Measurements from ENCODE around the gene VAC14.

DNA sequence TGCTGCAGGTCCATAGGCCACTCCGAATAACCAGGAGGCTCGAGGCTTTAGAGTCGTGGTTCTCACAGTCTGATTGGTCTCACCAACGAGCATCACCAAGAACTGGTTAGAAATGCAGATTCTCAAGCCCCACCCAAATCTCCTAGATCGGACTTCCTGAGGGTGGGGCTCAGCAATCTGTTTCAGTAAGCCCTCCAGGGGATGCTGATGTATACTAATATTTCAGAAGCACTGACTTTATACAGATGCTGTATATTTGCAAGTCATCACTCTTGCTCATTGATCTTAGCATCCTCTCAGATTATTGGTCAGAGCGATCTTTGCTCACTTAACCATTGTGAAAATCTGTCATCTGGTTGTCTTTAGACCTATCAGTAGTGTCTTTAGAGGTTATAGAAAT is 4.4 kb upstream of the VAC14 start:
- TF ChIP-seq, protein P1, sequence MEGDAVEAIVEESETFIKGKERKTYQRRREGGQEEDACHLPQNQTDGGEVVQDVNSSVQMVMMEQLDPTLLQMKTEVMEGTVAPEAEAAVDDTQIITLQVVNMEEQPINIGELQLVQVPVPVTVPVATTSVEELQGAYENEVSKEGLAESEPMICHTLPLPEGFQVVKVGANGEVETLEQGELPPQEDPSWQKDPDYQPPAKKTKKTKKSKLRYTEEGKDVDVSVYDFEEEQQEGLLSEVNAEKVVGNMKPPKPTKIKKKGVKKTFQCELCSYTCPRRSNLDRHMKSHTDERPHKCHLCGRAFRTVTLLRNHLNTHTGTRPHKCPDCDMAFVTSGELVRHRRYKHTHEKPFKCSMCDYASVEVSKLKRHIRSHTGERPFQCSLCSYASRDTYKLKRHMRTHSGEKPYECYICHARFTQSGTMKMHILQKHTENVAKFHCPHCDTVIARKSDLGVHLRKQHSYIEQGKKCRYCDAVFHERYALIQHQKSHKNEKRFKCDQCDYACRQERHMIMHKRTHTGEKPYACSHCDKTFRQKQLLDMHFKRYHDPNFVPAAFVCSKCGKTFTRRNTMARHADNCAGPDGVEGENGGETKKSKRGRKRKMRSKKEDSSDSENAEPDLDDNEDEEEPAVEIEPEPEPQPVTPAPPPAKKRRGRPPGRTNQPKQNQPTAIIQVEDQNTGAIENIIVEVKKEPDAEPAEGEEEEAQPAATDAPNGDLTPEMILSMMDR (IDR thresholded peaks at IDR 0.05), result no peak
- no peak for TF ChIP-seq POLR2A (IDR thresholded peaks at IDR 0.05)

Data from lower leg skin (tissue), 3 donors.